Upper lobe of left lung (tissue), 4 donors: ENCODE measurements around the gene ANKRD52.

Source experiments
- EP300 ChIP-seq, 4 donors: sonication (generic); formaldehyde crosslinking; IDR thresholded peaks; one replicate each; pipeline ENCODE4 v1.5.1; 2017; ENCODE audit warnings: antibody characterized with exemption in 4 of 4, control low read depth in 2 of 4
- POLR2A ChIP-seq, 4 donors: fragments of 450-650 bp; IDR thresholded peaks; one replicate each; pipeline ENCODE4 v1.5.1; 2016 to 2017; ENCODE audit warnings: antibody characterized with exemption in 4 of 4, mild to moderate bottlenecking in 2 of 4
- POLR2AphosphoS5 ChIP-seq, 2 donors: sonication (generic); formaldehyde crosslinking; IDR thresholded peaks; one replicate each; pipeline ENCODE4 v1.5.1; 2017; ENCODE audit warnings: antibody characterized with exemption in 2 of 2
- TF ChIP-seq, protein P1 (sequence below), 6 experiments: fragments of 450-650 bp in 4 of 6; fragments of 200-600 bp in 2 of 6; sonication (generic) in 2 of 6; IDR thresholded peaks; one replicate each; pipeline ENCODE4 v1.5.1; 2016 to 2019; ENCODE audit warnings: antibody characterized with exemption in 6 of 6

DNA sequence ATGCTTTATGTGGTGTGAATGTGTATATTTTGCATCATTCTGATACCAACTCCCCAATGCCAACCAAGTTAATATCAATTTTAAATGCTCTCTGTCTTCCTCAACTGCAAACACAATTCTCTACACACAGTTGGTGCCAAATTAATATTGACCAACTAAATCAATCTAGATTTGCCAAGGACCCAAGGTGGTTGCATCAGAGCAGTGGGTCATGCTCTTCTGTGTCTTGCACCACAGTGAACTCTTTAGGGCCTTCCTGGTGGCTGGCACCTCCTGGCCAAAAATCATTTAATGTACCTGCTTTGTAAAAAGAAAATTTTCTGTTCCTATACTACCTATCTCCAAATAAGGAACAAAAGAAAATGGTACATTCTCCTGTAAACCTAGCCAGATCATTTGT is 22.7 kb upstream of the ANKRD52 start:
- TF ChIP-seq, protein P1, sequence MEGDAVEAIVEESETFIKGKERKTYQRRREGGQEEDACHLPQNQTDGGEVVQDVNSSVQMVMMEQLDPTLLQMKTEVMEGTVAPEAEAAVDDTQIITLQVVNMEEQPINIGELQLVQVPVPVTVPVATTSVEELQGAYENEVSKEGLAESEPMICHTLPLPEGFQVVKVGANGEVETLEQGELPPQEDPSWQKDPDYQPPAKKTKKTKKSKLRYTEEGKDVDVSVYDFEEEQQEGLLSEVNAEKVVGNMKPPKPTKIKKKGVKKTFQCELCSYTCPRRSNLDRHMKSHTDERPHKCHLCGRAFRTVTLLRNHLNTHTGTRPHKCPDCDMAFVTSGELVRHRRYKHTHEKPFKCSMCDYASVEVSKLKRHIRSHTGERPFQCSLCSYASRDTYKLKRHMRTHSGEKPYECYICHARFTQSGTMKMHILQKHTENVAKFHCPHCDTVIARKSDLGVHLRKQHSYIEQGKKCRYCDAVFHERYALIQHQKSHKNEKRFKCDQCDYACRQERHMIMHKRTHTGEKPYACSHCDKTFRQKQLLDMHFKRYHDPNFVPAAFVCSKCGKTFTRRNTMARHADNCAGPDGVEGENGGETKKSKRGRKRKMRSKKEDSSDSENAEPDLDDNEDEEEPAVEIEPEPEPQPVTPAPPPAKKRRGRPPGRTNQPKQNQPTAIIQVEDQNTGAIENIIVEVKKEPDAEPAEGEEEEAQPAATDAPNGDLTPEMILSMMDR (IDR thresholded peaks at IDR 0.05): no peak
- TF ChIP-seq POLR2A (IDR thresholded peaks at IDR 0.05): no peak
- no peak for TF ChIP-seq POLR2AphosphoS5 (IDR thresholded peaks at IDR 0.05)
- TF ChIP-seq EP300 (IDR thresholded peaks at IDR 0.05): no peak
